Activated T-cell treated with anti-CD3 and anti-CD28 coated beads for 4 hours (primary cell): ENCODE results near the gene HDHD5.

Experiments
- DNase-seq: peaks from one replicate; pipeline ENCODE4 v3.0.0-alpha.2; 2020

The HDHD5 gene

DNA sequence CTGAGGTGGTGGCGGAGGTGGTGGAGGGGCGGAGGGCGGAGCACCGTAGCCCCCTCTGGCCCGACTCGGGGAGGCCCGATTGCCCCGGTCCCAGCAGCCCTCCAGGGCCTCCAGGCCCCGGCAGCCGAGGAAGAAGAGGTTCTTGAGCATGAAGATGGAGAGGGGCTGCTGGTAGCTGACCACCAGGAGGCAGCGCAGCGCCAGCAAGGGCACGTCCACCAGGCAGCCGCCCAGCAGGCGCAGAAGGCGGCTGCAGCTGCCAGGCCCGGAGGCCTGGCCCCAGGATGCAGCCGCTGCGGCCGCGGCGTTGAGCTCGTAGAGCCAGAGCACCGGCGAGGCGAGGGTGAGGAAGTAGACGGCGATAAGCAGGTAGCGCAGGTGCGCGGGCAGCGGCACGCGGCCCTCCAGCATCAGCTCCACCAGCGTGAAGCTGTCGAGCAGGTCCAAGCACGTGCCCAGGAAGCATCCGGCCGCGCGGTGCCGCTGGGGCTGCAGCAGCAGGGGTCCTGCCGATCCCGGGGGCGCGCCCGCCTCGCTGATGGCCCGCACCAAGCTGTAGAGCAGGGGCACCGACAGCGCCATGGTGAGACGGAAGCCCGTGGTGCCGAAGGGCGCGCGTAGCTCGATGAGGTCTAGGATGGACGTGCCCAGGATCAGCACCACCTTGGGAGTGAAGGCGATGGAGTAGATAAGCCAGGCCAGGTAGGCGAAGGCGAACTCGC, 39.4 kb downstream of the HDHD5 start:
- DNase-seq: no peak

DNA sequence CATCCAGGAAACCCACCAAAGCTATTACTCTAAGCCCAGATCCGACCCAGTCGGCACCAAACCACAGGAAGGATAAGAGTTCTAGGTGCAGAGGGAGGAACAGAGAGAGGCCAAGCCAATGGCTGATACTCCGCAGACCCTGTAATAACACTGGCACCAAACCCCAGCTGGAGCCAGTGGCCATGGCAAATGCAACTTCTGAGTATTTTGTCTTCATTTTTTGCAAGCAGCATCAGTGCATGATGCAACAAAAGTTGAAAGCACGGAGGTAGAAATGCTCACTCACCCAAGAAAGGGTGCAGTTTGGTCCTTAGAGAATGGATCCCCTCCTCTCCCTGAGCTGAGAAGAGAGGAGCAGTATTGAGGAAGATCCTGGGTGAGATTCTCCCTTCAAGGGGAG, 40.7 kb downstream of the HDHD5 start:
- DNase-seq: no peak

- no peak for DNase-seq
Observed at GRCh38 chr22:17117890-17118289, 41.2 kb downstream of the HDHD5 start.

- DNase-seq: no peak
Observed at GRCh38 chr22:17117400-17117799, 41.7 kb downstream of the HDHD5 start.

GRCh38 chr22:17116572-17117330, 42.3 kb downstream of the HDHD5 start:
- DNase-seq: no peak

DNA sequence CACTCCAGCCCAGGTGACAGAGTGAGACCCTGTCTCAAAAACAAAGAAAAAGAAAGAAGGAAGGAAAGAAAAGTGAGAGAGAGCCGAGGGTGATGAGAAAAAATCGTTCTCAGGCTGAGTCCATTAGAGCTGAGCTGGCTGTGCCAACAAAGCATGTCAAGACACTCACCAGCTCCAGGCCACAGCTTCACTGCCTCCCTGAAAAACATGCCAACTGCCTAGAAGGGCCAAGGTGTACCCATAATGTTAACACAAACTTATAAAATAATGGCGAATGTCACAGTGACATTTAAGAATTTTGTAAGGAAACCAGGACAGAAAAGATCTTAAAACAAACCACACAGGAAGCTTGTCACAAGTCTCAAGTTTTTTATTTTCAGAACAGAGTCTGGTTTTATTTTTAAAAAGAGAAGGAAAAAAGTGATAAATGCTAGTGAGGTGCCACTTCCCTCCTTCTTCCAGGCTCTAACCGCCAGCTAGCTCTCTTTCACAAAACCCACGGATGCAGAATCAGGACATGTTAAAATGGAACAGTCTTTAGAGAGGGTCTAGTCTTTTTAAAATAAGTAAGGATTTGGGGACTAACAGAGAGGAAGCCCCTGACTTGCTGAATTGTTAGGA, 43.0 kb downstream of the HDHD5 start:
- DNase-seq: no peak

DNA sequence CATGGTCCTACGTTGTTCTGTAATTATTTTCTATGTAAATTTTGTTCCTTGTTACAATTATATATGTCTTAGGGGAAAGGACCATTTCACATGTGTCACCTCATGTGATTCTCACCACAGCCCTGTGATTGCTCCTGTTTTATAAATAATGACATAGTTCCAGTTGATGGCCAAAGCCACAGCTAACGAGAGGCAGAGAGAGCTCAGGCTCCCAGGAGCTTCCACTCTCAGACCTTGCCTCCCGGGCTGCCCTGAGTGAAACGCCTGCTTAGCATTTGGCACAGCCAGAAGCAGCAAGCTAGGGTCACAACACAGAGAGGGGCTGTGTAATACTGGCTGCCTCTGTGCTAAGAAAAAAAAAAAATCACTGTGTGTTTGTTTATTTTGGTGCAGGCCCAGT, 43.8 kb downstream of the HDHD5 start:
- no peak for DNase-seq

GRCh38 chr22:17114898-17115235, 44.2 kb downstream of the HDHD5 start:
- no peak for DNase-seq

- no peak for DNase-seq
Observed at GRCh38 chr22:17114173-17114897, 44.7 kb downstream of the HDHD5 start.

GRCh38 chr22:17113600-17113999, 45.5 kb downstream of the HDHD5 start:
- no peak for DNase-seq

- DNase-seq: no peak
Observed at GRCh38 chr22:17112491-17113042, 46.5 kb downstream of the HDHD5 start.

GRCh38 chr22:17110791-17111550, 48.1 kb downstream of the HDHD5 start:
- no peak for DNase-seq

DNA sequence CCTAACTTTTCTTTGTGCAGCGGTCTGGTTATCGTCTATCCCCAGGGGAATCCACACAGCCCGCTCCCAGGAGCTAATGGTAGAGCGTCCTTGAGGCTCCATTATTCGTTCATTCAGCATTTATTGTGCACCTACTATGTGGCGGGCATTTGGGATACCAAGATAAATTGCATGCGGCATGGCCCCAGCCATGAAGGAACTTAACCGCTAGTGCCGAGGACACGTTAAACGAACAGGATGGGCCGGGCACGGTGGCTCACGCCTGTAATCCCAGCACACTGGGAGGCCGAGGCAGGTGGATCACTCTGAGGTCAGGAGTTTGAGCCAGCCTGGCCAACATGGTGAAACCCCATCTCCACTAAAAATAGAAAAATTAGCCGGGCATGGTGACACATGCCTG, 49.1 kb downstream of the HDHD5 start:
- no peak for DNase-seq

DNA sequence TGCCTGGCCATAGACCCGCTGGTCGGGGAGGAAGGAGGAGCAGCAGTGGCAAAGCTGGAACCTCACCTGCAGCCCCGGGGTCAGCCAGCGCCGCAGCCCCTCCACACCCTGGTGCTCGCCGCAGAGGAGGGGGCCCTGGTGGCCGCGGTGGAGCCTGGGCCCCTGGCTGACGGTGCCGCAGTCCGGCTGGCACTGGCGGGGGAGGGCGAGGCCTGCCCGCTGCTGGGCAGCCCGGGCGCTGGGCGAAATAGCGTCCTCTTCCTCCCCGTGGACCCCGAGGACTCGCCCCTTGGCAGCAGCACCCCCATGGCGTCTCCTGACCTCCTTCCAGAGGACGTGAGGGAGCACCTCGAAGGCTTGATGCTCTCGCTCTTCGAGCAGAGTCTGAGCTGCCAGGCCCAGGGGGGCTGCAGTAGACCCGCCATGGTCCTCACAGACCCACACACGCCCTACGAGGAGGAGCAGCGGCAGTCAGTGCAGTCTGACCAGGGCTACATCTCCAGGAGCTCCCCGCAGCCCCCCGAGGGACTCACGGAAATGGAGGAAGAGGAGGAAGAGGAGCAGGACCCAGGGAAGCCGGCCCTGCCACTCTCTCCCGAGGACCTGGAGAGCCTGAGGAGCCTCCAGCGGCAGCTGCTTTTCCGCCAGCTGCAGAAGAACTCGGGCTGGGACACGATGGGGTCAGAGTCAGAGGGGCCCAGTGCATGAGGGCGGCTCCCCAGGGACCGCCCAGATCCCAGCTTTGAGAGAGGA, 49.8 kb downstream of the HDHD5 start:
- no peak for DNase-seq

GRCh38 chr22:17108256-17109112, 50.6 kb downstream of the HDHD5 start:
- DNase-seq: no peak

DNA sequence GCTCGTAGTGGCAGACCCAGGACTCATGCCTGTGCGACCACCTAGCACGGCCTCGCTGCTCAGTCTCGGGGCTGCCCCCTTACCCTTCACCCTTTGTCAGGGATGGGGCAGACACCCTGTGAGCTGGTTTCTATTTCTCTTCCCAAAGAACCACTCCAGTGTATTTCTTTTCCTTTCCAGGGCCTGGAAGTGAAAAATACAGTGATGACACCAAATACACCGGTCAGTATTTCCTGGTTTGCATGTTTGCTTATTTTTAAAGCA, 51.6 kb downstream of the HDHD5 start:
- no peak for DNase-seq

- no peak for DNase-seq
Observed at GRCh38 chr22:17106785-17107546, 52.1 kb downstream of the HDHD5 start.

DNA sequence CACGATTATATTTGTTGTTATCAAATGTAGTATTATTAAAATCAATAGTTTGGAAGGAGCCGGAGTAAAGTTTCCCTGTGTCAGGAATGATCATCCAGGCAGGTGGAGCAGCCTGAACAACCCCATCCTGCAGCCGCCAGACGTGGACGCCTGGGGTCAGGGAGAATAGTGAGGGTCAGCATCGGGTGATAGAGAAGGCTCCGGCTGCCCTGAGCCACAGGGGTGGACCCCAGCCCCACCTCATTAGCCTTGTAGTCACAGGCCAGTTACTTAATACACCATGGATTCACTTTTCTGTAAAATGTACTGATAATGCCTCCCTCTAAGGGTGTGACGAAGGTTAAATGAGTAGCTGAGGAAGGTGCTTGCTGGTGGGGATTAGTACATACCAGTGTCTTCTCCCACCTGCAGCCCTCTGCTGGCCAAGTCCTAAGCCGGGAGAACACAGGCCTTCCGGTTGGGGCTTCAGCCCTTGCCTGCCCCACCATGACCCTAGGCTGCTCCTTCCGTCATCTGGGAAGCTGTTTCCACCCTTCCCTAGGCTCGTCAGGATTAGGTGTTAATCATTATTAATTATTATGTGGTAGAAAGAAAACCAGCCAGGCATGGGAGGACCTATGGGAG, 52.8 kb downstream of the HDHD5 start:
- DNase-seq: no peak
